ENCODE measurements around the gene RPL12. TPM values are rescaled to one million over a fixed set of nuclear protein-coding genes. Genes with fewer than 3 reads are reported as not detected.
"Not testable (repeated sequence)": the region's sequence is repeated elsewhere in the genome, so short reads cannot be mapped to it uniquely, and the experiment has no call there.

Gene RPL12
- total RNA-seq, 1 donor from 2014 or later, result 4,885 TPM

DNA sequence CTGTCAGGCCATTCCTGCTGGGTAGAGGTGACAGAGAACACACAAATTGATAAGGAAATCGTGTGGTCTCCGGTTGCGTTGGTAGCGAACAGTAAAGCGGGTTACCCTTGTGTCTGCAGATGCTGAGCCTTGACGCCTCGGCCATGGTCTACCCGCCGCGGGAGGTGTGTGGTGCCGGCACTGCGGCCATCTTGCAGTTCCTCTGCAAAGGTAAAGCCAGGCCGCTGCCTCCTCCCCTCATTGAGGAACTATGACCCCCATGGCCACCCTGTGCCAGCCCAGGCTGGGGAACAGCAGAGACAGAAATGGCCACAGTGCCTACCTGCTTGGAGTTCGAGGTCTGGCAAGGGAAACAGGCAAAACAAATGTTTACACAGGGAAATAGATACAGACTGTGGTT lies 16.4 kb upstream of the RPL12 start:
- no peaks in the 10 kb centered on the region for H3K27me3 ChIP-seq (ENCODE audit: control insufficient read depth, insufficient read depth, low read length)
- H3K36me3 ChIP-seq (ENCODE audit: control insufficient read depth, insufficient read depth, low read length), result peaks cover 1% of the 10 kb centered on the region
- TF ChIP-seq, protein P1, sequence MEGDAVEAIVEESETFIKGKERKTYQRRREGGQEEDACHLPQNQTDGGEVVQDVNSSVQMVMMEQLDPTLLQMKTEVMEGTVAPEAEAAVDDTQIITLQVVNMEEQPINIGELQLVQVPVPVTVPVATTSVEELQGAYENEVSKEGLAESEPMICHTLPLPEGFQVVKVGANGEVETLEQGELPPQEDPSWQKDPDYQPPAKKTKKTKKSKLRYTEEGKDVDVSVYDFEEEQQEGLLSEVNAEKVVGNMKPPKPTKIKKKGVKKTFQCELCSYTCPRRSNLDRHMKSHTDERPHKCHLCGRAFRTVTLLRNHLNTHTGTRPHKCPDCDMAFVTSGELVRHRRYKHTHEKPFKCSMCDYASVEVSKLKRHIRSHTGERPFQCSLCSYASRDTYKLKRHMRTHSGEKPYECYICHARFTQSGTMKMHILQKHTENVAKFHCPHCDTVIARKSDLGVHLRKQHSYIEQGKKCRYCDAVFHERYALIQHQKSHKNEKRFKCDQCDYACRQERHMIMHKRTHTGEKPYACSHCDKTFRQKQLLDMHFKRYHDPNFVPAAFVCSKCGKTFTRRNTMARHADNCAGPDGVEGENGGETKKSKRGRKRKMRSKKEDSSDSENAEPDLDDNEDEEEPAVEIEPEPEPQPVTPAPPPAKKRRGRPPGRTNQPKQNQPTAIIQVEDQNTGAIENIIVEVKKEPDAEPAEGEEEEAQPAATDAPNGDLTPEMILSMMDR (IDR thresholded peaks at IDR 0.05; ENCODE audit: insufficient read depth, low read length, poor library complexity, severe bottlenecking), result no peak
- no peak overlapping the region for H3K4me3 ChIP-seq (ENCODE audit: low read depth, low read length)
- DNase-seq (ENCODE audit: low read depth), result no peak

DNA sequence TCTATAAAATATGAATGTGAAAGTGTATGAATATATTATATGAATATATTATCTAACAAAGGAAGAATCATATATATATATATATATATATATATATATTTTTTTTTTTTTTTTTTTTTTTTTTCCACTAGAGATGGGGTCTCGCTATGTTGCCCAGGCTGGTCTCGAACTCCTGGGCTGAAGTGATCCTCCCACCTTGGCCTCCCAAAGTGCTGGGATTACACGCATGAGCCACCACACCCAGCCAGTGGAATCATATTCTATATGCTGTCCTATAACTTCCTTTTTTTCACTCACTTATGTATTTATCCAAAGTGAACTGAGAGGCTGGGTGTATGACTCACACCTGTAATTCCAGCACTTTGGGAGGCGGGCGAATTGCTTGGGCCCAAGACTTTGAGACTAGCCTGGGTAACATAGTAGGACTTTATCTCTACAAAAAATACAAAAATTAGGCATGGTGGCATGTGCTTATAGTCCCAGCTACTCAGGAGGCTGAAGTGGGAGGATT lies 15.3 kb upstream of the RPL12 start:
- DNase-seq (ENCODE audit: low read depth); H3K4me3 ChIP-seq (ENCODE audit: low read depth, low read length); H3K36me3 ChIP-seq (ENCODE audit: control insufficient read depth, insufficient read depth, low read length); H3K27me3 ChIP-seq (ENCODE audit: control insufficient read depth, insufficient read depth, low read length): not testable (repeated sequence)

DNA sequence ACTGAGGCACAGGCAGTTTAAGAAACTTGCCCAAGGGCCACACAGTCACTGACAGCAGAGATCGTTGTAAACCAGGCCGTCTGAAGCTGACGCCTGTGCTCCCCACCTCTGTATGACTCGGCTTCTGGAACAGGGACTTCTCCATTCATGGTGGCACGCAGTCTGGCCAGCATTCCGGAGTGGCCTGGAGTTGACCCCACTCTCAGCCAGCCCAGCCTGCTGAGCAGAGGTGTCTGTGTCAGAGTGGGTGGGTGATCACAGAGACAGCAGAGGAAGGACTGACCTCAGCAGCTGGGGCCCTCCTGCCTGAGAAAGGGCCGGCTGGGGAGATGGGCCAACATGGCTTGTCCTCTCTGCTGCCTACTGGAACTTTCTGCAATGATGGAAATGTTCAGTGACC lies 12.7 kb upstream of the RPL12 start:
- peaks cover 3% of the 10 kb centered on the region for H3K36me3 ChIP-seq (ENCODE audit: control insufficient read depth, insufficient read depth, low read length)
- H3K4me3 ChIP-seq (ENCODE audit: low read depth, low read length), result no peak overlapping the region
- no peak for DNase-seq (ENCODE audit: low read depth)
- TF ChIP-seq, protein P1 (IDR thresholded peaks at IDR 0.05; ENCODE audit: insufficient read depth, low read length, poor library complexity, severe bottlenecking), result no peak
- H3K27me3 ChIP-seq (ENCODE audit: control insufficient read depth, insufficient read depth, low read length), result no peaks in the 10 kb centered on the region

DNA sequence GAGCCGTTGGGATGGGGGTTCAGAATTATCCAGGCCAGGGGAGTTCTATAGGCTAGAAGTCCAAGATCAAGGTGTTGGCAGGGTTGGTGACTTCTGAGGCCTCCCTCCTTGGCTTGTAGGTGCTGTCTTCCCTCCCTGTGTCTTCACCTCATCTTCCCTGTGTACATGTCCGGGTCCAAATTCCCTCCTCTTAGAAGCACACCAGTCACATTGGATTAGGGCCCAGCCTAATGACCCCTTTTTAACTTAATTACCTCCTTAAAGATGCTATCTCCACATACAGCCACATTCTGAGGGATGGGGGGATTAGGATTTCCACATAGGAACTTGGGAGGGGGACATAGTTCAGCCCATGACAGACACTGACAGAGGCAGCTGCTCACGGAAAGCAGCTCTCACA lies 12.2 kb upstream of the RPL12 start:
- no peak for DNase-seq (ENCODE audit: low read depth)

DNA sequence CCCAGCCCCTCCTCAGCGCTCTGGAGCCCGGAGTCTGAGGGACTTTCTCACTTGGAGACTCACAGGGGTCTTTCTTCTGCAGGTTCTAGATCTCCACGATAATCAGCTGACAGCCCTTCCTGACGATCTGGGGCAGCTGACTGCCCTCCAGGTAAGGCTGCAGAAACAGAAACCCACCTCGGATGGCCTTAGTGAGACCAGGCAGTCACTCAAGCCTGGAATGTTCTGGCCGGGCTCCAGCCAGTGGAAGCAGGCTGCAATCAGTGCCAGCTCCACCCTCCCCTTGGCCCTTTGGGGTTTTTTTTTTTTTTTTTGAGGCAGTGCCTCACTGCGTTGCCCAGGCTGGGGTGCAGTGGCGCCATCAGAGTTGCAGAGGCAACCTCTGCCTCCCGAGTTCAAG lies 7.7 kb upstream of the RPL12 start:
- TF ChIP-seq, protein P1 (IDR thresholded peaks at IDR 0.05; ENCODE audit: insufficient read depth, low read length, poor library complexity, severe bottlenecking), result no peak
- no peak for DNase-seq (ENCODE audit: low read depth)
- peaks cover 2% of the 10 kb centered on the region for H3K36me3 ChIP-seq (ENCODE audit: control insufficient read depth, insufficient read depth, low read length)
- no peak overlapping the region for H3K4me3 ChIP-seq (ENCODE audit: low read depth, low read length)
- H3K27me3 ChIP-seq (ENCODE audit: control insufficient read depth, insufficient read depth, low read length), result no peaks in the 10 kb centered on the region

More for the DNA sequence above, 12.2 kb upstream of the RPL12 start:
- TF ChIP-seq, protein P1 (IDR thresholded peaks at IDR 0.05; ENCODE audit: insufficient read depth, low read length, poor library complexity, severe bottlenecking), result no peak
- Histone ChIP-seq H3K27me3 (ENCODE audit: control insufficient read depth, insufficient read depth, low read length) (no peaks in the 10 kb centered on the region), H3K36me3 (ENCODE audit: control insufficient read depth, insufficient read depth, low read length) (peaks cover 3% of the 10 kb centered on the region), H3K4me3 (ENCODE audit: low read depth, low read length) (no peak overlapping the region)

DNA sequence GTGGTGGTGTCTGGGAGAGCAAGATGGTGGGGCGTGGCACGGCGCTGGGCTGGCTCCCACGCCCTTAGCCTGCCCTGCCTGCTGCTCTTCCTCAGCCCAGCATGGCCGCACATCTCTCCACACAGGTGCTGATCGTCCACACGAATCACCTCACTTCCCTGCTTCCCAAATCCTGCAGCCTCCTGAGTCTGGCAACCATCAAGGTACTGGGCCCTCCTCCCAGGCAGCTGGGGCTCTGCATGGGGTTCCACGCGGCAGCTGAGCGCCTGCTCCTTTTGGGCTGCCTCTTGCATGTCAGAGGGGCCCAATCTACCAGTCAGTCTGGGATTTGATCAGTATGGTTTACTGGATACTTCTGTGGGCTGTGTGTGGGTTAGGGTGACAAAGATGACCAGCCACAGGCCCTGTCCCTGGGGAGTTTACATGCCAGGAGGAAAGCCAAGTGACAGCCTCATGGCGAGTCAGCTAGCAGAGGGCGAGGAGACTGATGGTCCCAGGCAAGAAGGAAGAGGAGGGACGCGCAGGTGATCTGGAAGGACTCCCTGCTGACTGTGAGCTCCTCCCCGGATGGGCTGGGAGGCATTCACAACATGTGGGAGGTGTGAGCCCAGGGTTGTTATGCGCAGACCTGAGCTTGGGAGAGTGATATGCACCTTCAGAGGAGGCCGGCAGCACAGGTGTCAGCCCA lies 6.1 kb upstream of the RPL12 start:
- H3K36me3 ChIP-seq (ENCODE audit: control insufficient read depth, insufficient read depth, low read length), result peaks cover 2% of the 10 kb centered on the region
- no peaks in the 10 kb centered on the region for H3K27me3 ChIP-seq (ENCODE audit: control insufficient read depth, insufficient read depth, low read length)
- DNase-seq (ENCODE audit: low read depth), result no peak

More for the DNA sequence above, 6.1 kb upstream of the RPL12 start:
- H3K4me3 ChIP-seq (ENCODE audit: low read depth, low read length), result no peak overlapping the region
- TF ChIP-seq, protein P1 (IDR thresholded peaks at IDR 0.05; ENCODE audit: insufficient read depth, low read length, poor library complexity, severe bottlenecking), result no peak
